Fibroblast of mammary gland (primary cell): Measurements from ENCODE around the gene RAB3C.
"Not testable (repeated sequence)": the region's sequence is repeated elsewhere in the genome, so short reads cannot be mapped to it uniquely, and the experiment has no call there.

Experiments used
- DNase-seq: peaks from one replicate; pipeline ENCODE4 v3.0.0-alpha.2; 2010; ENCODE audit warnings: low read depth
- H3K4me3 ChIP-seq: 2 replicates; pipeline ENCODE4 v1.5.1; 2011; ENCODE audit warnings: low read depth, mild to moderate bottlenecking, low read length, moderate library complexity; ENCODE audit not compliant: control insufficient read depth
- TF ChIP-seq, protein P1 (sequence below): conservative IDR thresholded peaks from 2 replicates; pipeline ENCODE4 v1.5.1; 2011; ENCODE audit warnings: low read depth, low read length, inconsistent platforms; ENCODE audit not compliant: control insufficient read depth, insufficient read depth

Gene RAB3C

GRCh38 chr5:58548068-58548467, 34.8 kb upstream of the RAB3C start:
- no peak overlapping the region for H3K4me3 ChIP-seq
- DNase-seq, result no peak
- TF ChIP-seq, protein P1, sequence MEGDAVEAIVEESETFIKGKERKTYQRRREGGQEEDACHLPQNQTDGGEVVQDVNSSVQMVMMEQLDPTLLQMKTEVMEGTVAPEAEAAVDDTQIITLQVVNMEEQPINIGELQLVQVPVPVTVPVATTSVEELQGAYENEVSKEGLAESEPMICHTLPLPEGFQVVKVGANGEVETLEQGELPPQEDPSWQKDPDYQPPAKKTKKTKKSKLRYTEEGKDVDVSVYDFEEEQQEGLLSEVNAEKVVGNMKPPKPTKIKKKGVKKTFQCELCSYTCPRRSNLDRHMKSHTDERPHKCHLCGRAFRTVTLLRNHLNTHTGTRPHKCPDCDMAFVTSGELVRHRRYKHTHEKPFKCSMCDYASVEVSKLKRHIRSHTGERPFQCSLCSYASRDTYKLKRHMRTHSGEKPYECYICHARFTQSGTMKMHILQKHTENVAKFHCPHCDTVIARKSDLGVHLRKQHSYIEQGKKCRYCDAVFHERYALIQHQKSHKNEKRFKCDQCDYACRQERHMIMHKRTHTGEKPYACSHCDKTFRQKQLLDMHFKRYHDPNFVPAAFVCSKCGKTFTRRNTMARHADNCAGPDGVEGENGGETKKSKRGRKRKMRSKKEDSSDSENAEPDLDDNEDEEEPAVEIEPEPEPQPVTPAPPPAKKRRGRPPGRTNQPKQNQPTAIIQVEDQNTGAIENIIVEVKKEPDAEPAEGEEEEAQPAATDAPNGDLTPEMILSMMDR, result no peak

DNA sequence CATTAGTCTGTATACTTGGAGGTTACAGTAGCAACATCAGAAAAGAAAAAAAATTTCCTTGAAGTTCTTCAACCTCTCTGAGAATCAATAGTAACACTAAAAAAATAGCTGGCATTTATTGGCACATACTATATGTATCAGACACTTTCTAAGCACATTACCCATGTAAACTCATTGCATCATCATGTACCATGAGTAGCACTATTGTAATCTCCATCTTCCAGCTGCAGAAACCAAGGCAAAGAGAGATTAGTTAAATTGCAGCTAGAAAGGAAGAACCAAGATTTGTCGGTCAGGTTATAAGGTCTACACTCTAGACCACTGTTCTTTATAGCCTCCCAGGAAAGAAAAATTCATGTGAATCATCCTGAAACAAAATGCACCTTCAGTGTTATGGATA, 31.4 kb upstream of the RAB3C start:
- TF ChIP-seq, protein P1, result no peak
- no peak for DNase-seq
- H3K4me3 ChIP-seq, result no peak overlapping the region

GRCh38 chr5:58557665-58558338, 25.1 kb upstream of the RAB3C start:
- not testable (repeated sequence) for DNase-seq, H3K4me3 ChIP-seq

DNA sequence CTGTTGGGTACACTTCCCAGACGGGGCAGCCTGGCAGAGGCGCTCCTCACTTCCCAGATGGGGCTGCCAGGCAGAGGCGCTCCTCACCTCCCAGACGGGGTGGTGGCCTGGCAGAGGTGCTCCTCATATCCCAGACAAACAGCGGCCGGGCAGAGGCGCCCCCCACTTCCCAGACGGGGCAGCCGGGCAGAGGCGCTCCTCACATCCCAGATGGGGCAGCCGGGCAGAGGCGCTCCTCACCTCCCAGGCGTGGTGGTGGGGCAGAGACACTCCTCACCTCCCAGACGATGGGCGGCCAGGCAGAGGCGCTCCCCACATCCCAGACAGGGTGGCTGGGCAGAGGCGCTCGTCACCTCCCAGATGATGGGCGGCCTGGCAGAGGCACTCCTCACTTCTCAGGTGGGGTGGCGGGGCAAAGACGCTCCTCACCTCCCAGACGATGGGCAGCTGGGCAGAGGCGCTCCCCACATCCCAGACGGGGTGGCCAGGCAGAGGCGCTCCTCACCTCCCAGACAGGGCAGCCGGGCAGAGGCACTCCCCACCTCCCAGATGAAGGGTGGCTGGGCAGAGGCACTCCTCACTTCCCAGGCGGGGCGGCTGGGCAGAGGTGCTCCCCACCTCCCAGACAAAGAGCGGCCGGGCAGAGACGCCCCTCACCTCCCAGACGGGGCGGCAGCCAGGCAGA, 19.7 kb upstream of the RAB3C start:
- H3K4me3 ChIP-seq, DNase-seq: not testable (repeated sequence)

DNA sequence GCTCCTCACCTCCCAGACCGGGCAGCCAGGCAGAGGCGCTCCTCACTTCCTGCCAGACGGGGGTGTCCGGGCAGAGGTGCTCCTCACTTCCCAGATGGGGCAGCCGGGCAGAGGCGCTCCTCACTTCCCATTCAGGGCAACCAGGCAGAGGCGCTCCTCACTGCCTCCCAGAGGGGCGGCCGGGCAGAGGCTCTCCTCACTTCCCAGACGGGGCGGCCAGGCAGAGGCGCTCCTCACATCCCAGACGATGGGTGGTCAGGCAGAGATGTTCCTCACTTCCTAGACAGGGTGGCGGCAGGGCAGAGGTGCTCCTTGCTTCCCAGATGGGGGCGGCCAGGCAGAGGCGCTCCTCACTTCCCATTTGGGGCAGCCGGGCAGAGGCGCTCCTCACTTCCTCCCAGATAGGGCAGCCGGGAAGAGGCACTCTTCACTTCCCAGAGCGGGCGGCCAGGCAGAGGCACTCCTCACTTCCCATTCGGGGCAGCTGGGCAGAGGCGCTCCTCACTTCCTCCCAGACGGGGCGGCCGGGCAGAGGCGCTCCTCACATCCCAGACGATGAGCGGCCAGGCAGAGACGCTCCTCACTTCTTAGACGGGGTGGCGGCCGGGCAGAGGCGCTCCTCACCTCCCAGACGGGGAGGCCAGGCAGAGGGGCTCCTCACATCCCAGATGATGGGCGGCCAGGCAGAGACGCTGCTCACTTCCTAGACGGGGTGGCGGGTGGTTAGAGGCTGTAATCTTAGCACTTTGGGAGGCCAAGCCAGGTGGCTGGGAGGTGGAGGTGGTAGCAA, 18.6 kb upstream of the RAB3C start:
- not testable (repeated sequence) for H3K4me3 ChIP-seq, DNase-seq

DNA sequence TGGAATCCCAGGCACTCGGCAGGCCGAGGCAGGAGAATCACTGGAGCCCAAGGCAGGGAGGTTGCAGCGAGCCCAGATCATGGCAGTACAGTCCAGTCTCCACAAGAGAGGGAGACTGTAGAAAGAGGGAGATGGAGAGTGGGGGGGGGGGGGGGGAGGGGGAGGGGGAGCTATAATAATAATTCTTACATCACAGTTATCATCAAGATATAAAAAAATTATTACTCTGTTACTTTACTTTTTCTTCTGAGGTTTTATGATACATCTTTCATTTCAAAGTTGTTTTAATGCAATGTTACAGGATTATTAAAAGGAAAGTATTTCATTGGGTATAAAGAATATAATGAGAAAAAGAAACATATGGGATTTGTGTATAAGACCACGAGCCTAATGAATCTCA, 17.8 kb upstream of the RAB3C start:
- no peak for DNase-seq
- TF ChIP-seq, protein P1, result no peak
- H3K4me3 ChIP-seq, result no peak overlapping the region

- no peak for DNase-seq
- TF ChIP-seq, protein P1, result no peak
- H3K4me3 ChIP-seq, result no peak overlapping the region
Observed at GRCh38 chr5:58571501-58571900, 11.4 kb upstream of the RAB3C start.

DNA sequence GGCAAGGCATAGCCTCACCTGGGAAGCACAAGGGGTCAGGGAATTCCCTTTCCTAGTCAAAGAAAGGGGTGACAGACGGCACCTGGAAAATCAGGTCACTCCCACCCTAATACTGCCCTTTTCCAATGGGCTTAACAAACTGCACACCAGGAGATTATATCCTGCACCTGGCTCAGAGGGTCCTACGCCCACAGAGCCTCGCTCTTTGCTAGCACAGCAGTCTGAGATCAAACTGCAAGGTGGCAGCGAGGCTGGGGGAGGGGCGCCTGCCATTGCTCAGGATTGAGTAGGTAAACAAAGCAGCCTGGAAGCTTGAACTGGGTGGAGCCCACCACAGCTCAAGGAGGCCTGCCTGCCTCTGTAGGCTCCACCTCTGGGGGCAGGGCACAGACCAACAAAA, 9.9 kb upstream of the RAB3C start:
- not testable (repeated sequence) for DNase-seq, H3K4me3 ChIP-seq
